H1 (cell line): Measurements from ENCODE around the gene LRRC10. TPM values are rescaled to one million over a fixed set of nuclear protein-coding genes. Genes with fewer than 3 reads are reported as not detected.

Experiments
- CTCF ChIA-PET: fragments of 300-600 bp; sonication (Branson Sonifier 250); formaldehyde crosslinking; loops from one replicate; lab custom pipeline; 2021; ENCODE audit not compliant: partially characterized antibody; lab: Charles Lee
- POLR2A ChIA-PET: fragments of 300-600 bp; sonication (Branson Sonifier 250); formaldehyde crosslinking; loops from one replicate; lab custom pipeline; 2021; ENCODE audit warnings: inconsistent platforms; ENCODE audit not compliant: partially characterized antibody; lab: Charles Lee
- DNase-seq, 2 experiments: peaks; one replicate each; pipeline versions ENCODE4 v3.0.0 to v3.0.0-alpha.2; 2010 to 2022; ENCODE audit warnings: low spot score in 2 of 2, low read depth in 1 of 2, mixed read lengths in 1 of 2
- FAIRE-seq: peaks from 2 replicates; lab custom pipeline; 2011; peaks lifted over from hg19 to GRCh38; lab: Jason Lieb, UNC
- H2AFZ ChIP-seq: 2 replicates; pipeline ENCODE4 v1.8.1; 2012; ENCODE audit warnings: low read length, inconsistent platforms
- H2AK5ac ChIP-seq: 2 replicates; pipeline ENCODE4 v1.6.1; 2013; ENCODE audit warnings: low read depth, low read length
- H2BK120ac ChIP-seq: replicated peaks from 2 replicates; pipeline ENCODE3; 2013; ENCODE audit warnings: low read depth, low read length, inconsistent platforms
- H2BK12ac ChIP-seq: 2 replicates; pipeline ENCODE4 v1.6.1; 2013; ENCODE audit warnings: low read depth, low read length
- H2BK15ac ChIP-seq: 2 replicates; pipeline ENCODE4 v1.6.1; 2013; ENCODE audit warnings: low read length
- H2BK20ac ChIP-seq: 2 replicates; pipeline ENCODE4 v1.6.1; 2013; ENCODE audit warnings: low read length
- H2BK5ac ChIP-seq: 2 replicates; pipeline ENCODE4 v1.6.1; 2013; ENCODE audit warnings: low read depth, low read length
- H3K14ac ChIP-seq: 2 replicates; pipeline ENCODE4 v1.6.1; 2013; ENCODE audit warnings: inconsistent platforms; ENCODE audit not compliant: insufficient read length
- H3K18ac ChIP-seq: 2 replicates; pipeline ENCODE4 v1.6.1; 2013; ENCODE audit warnings: low read length; ENCODE audit errors: extremely low read depth
- H3K23ac ChIP-seq: 2 replicates; pipeline ENCODE4 v1.6.1; 2013; ENCODE audit warnings: inconsistent platforms; ENCODE audit not compliant: insufficient read length
- H3K23me2 ChIP-seq: 2 replicates; pipeline ENCODE4 v1.6.1; 2013; ENCODE audit warnings: low read depth, low read length
- H3K27ac ChIP-seq: 2 replicates; pipeline ENCODE4 v1.6.1; 2011; ENCODE audit warnings: low read depth, low read length, inconsistent platforms
- H3K27me3 ChIP-seq, 4 experiments: replicated peaks in 1 of 4; 1 replicate in 1 of 4; 2 replicates in 3 of 4; pipeline versions ENCODE4 v1.6.1 to v1.8.1; 2011 to 2013; ENCODE audit warnings: low read length in 3 of 4, mild to moderate bottlenecking in 3 of 4, inconsistent platforms in 2 of 4, mixed read lengths in 2 of 4, moderate library complexity in 1 of 4; ENCODE audit not compliant: control insufficient read depth in 3 of 4, insufficient read depth in 3 of 4; ENCODE audit errors: extremely low read depth in 1 of 4
- H3K36me3 ChIP-seq, 4 experiments: 2 replicates each; pipeline versions ENCODE4 v1.6.1 to v1.8.1; 2011 to 2013; ENCODE audit warnings: mild to moderate bottlenecking in 4 of 4, low read length in 3 of 4, moderate library complexity in 2 of 4, control low read depth in 1 of 4, inconsistent platforms in 1 of 4; ENCODE audit not compliant: insufficient read depth in 4 of 4, control insufficient read depth in 2 of 4
- H3K4ac ChIP-seq: replicated peaks from 2 replicates; pipeline ENCODE3; 2013; ENCODE audit warnings: low read length, low read depth, mixed read lengths, inconsistent platforms; ENCODE audit not compliant: insufficient read length
- H3K4me1 ChIP-seq, 4 experiments: replicated peaks in 1 of 4; 1 replicate in 1 of 4; 2 replicates in 3 of 4; pipeline versions ENCODE4 v1.6.1 to v1.8.1; 2011 to 2013; ENCODE audit warnings: low read length in 3 of 4, inconsistent platforms in 2 of 4, mixed read lengths in 1 of 4; ENCODE audit not compliant: insufficient read depth in 4 of 4, control insufficient read depth in 3 of 4
- H3K4me2 ChIP-seq, 2 experiments: 2 replicates each; pipeline versions ENCODE4 v1.6.1 to v1.8.1; 2011 to 2013; ENCODE audit warnings: low read depth in 2 of 2, low read length in 2 of 2, control low read depth in 1 of 2, inconsistent platforms in 1 of 2, mild to moderate bottlenecking in 1 of 2; ENCODE audit not compliant: insufficient read depth in 1 of 2
- H3K4me3 ChIP-seq, 4 experiments: fragments of 200-600, 300-600 bp in 1 of 4; sonication (generic), shearing (Covaris generic), sonication (Bioruptor Twin) in 1 of 4; 2 replicates each; pipeline versions ENCODE4 v1.5.1 to v1.8.1; 2011 to 2016; ENCODE audit warnings: low read length in 4 of 4, low read depth in 3 of 4, control low read depth in 2 of 4, inconsistent platforms in 2 of 4, mild to moderate bottlenecking in 2 of 4, mixed read lengths in 1 of 4, moderate library complexity in 1 of 4; ENCODE audit not compliant: insufficient read depth in 2 of 4; ENCODE audit errors: extremely low read depth in 1 of 4
- H3K56ac ChIP-seq: replicated peaks from 2 replicates; pipeline ENCODE3; 2013; ENCODE audit warnings: low read depth, mild to moderate bottlenecking, mixed read lengths, low read length, inconsistent platforms; ENCODE audit not compliant: insufficient read length
- H3K79me1 ChIP-seq: 2 replicates; pipeline ENCODE4 v1.6.1; 2013; ENCODE audit warnings: low read depth, low read length, control low read depth
- H3K79me2 ChIP-seq, 2 experiments: 2 replicates each; pipeline versions ENCODE4 v1.6.1 to v1.8.1; 2012 to 2013; ENCODE audit warnings: low read length in 2 of 2, mild to moderate bottlenecking in 2 of 2, inconsistent platforms in 1 of 2; ENCODE audit not compliant: insufficient read depth in 2 of 2, control insufficient read depth in 1 of 2
- H3K9ac ChIP-seq, 4 experiments: replicated peaks in 1 of 4; 1 replicate in 1 of 4; 2 replicates in 3 of 4; pipeline versions ENCODE4 v1.6.1 to v1.8.1; 2011 to 2013; ENCODE audit warnings: low read depth in 3 of 4, low read length in 3 of 4, control low read depth in 2 of 4, mild to moderate bottlenecking in 2 of 4, moderate library complexity in 2 of 4, inconsistent platforms in 1 of 4; ENCODE audit errors: extremely low read depth in 1 of 4
- H3K9me3 ChIP-seq, 2 experiments: 2 replicates each; pipeline versions ENCODE4 v1.6.1 to v1.8.1; 2012 to 2013; ENCODE audit warnings: mild to moderate bottlenecking in 2 of 2, moderate library complexity in 2 of 2, control low read depth in 1 of 2, inconsistent platforms in 1 of 2, low read depth in 1 of 2, low read length in 1 of 2, mixed read lengths in 1 of 2; ENCODE audit not compliant: insufficient read depth in 2 of 2
- H4K20me1 ChIP-seq, 2 experiments: replicated peaks in 1 of 2; 2 replicates each; pipeline versions ENCODE3 to v1.8.1; 2011 to 2013; ENCODE audit warnings: inconsistent platforms in 2 of 2, low read length in 2 of 2, mild to moderate bottlenecking in 1 of 2; ENCODE audit not compliant: insufficient read depth in 2 of 2, control insufficient read depth in 1 of 2
- H4K5ac ChIP-seq: 2 replicates; pipeline ENCODE4 v1.6.1; 2013; ENCODE audit warnings: low read length, low read depth, mixed read lengths, inconsistent platforms; ENCODE audit not compliant: insufficient read length
- H4K8ac ChIP-seq: 2 replicates; pipeline ENCODE4 v1.8.0; 2013; ENCODE audit warnings: mild to moderate bottlenecking, moderate library complexity, low read length, inconsistent platforms; ENCODE audit not compliant: insufficient read depth; ENCODE audit errors: extremely low read depth
- H4K91ac ChIP-seq: replicated peaks from 2 replicates; pipeline ENCODE3; 2013; ENCODE audit warnings: low read length, mixed read lengths, inconsistent platforms; ENCODE audit not compliant: insufficient read length
- ASH2L ChIP-seq: fragments of 200-600, 300-600 bp; sonication (generic); IDR thresholded peaks from one replicate; pipeline ENCODE4 v1.7.1; 2017; ENCODE audit warnings: low read length
- BCL11A ChIP-seq, 2 experiments: IDR thresholded peaks; one replicate each; pipeline ENCODE4 v1.6.1; 2011; ENCODE audit warnings: low read depth in 2 of 2, low read length in 2 of 2, mild to moderate bottlenecking in 2 of 2
- CBX5 ChIP-seq: fragments of 300-800, 300-1000 bp; sonication (generic); IDR thresholded peaks from 2 replicates; pipeline ENCODE4 v1.7.1; 2016; ENCODE audit warnings: antibody characterized with exemption, low read length, low read depth
- CREB1 ChIP-seq: IDR thresholded peaks from 2 replicates; pipeline ENCODE4 v1.6.1; 2012; ENCODE audit warnings: inconsistent platforms
- JUND ChIP-seq: IDR thresholded peaks from 2 replicates; pipeline ENCODE4 v1.6.1; 2011; ENCODE audit warnings: mild to moderate bottlenecking, improper control_type of control experiment, low read length
- KDM4A ChIP-seq: IDR thresholded peaks from one replicate; pipeline ENCODE4 v1.7.1; 2012; ENCODE audit warnings: low read depth, mild to moderate bottlenecking, moderate library complexity, low read length, inconsistent platforms; ENCODE audit not compliant: severe bottlenecking
- POLR2AphosphoS5 ChIP-seq: IDR thresholded peaks from 2 replicates; pipeline ENCODE4 v1.6.1; 2011; ENCODE audit warnings: low read depth, low read length
- RAD21 ChIP-seq, 2 experiments: IDR thresholded peaks in 1 of 2; conservative IDR thresholded peaks in 1 of 2; 2 replicates each; pipeline ENCODE4 v1.6.1; 2011; ENCODE audit warnings: low read depth in 2 of 2, low read length in 2 of 2, improper control_type of control experiment in 1 of 2, inconsistent platforms in 1 of 2, mild to moderate bottlenecking in 1 of 2, moderate library complexity in 1 of 2
- SIN3A ChIP-seq, 2 experiments: IDR thresholded peaks in 1 of 2; conservative IDR thresholded peaks in 1 of 2; 2 replicates each; pipeline ENCODE4 v1.6.1; 2011 to 2012; ENCODE audit warnings: low read length in 2 of 2, improper control_type of control experiment in 1 of 2, low read depth in 1 of 2, mild to moderate bottlenecking in 1 of 2
- SP2 ChIP-seq: IDR thresholded peaks from 2 replicates; pipeline ENCODE4 v1.6.1; 2012; ENCODE audit warnings: mild to moderate bottlenecking, low read length, inconsistent platforms
- ZNF274 ChIP-seq: IDR thresholded peaks from 2 replicates; pipeline ENCODE4 v1.7.0; 2012; ENCODE audit warnings: low read length, borderline replicate concordance; ENCODE audit errors: extremely low read depth
- WGBS, 2 experiments: shearing (Covaris generic) in 1 of 2; methylation state at CpG; one replicate each; pipeline versions ENCODE4 v1.1.6 to v1.1.7; 2013 to 2015; ENCODE audit warnings: low lambda C conversion rate in 2 of 2, mixed read lengths in 2 of 2, inconsistent platforms in 1 of 2, low coverage in 1 of 2, missing lambda C conversion rate in 1 of 2; ENCODE audit not compliant: insufficient replicate concordance in 2 of 2, insufficient coverage in 1 of 2, insufficient read length in 1 of 2; ENCODE audit errors: extremely low coverage in 1 of 2, missing lambda C conversion rate in 1 of 2; 5-methylcytosine and 5-hydroxymethylcytosine counted together
- polyA plus RNA-seq, 7 experiments: library from polyadenylated mRNA; depleted of rRNA in 3 of 7; stranded (reverse) in 5 of 7; unstranded in 2 of 7; fragments of >200 nt in 5 of 7; fragments of 200-250 nt in 2 of 7; gene quantifications; 1 replicate in 5 of 7; 2 replicates in 1 of 7; 4 replicates in 1 of 7; pipeline versions ENCODE4 v1.2.1 to v1.2.3, GENCODE V29; 2011 to 2013; ENCODE audit warnings: missing spikeins in 2 of 7, mixed read lengths in 2 of 7
- total RNA-seq: library from RNA; stranded (reverse); fragmentation: NEBNext Ultra II Directional; extraction: Animal tissue kit (Norgen Biotek cat#: 25700); gene quantifications from 2 replicates; pipeline ENCODE4 v1.2.1, GENCODE V29; 2021
- TF ChIP-seq, protein P1 (sequence below), 3 experiments: IDR thresholded peaks; 1 replicate in 2 of 3; 2 replicates in 1 of 3; pipeline versions ENCODE4 v1.5.1 to v1.6.1; 2011; ENCODE audit warnings: low read length in 3 of 3, mild to moderate bottlenecking in 3 of 3, inconsistent platforms in 2 of 3, low read depth in 1 of 3, moderate library complexity in 1 of 3; ENCODE audit not compliant: insufficient read depth in 1 of 3; ENCODE audit errors: control extremely low read depth in 1 of 3

LRRC10 gene
- total and polyA plus RNA-seq, 2 of the 8 experiments (the other 6 are each of a cell fraction or from before 2014, with no cell fraction given), result not detected

- H3K79me2 ChIP-seq, result no peaks in the 10 kb centered on the region
- no peak overlapping the region for H3K4me2 ChIP-seq
- H3K23ac ChIP-seq, result no peak overlapping the region
- peaks cover 0 to 7% (median 2%) of the 10 kb centered on the region in 4 experiments; a peak in 3 of 7 replicates for H3K4me1 ChIP-seq
- no peak overlapping the region for H3K4ac ChIP-seq
- H3K27ac ChIP-seq, result no peak overlapping the region
- no peak overlapping the region for H2BK120ac ChIP-seq
- H3K9me3 ChIP-seq, result no peaks in the 10 kb centered on the region
- no peak overlapping the region for H3K4me3 ChIP-seq
- no peak overlapping the region for H3K56ac ChIP-seq
- no peak overlapping the region for H2AK5ac ChIP-seq
- H4K91ac ChIP-seq, result no peak overlapping the region
- no peak overlapping the region for H3K14ac ChIP-seq
- no peak overlapping the region for H2BK5ac ChIP-seq
- H3K9ac ChIP-seq, result no peak overlapping the region
- POLR2A ChIA-PET, result no interaction called here
- H3K27me3 ChIP-seq, result no peaks in the 10 kb centered on the region
- no peaks in the 10 kb centered on the region; the same call in 1 of the 2 replicates for H3K23me2 ChIP-seq
- DNase-seq, result no peak
- H3K18ac ChIP-seq, result no peak overlapping the region
- H4K5ac ChIP-seq, result no peak overlapping the region
- no peaks in the 10 kb centered on the region for H3K79me1 ChIP-seq
- CTCF ChIA-PET, result interaction anchor here (0.6 to 8.3 kb wide), 6 partner anchors 7 to 49 kb away, joined by 3 to 68 read pairs (median 8); no protein-coding TSS in a partner anchor
- no peak overlapping the region for H2BK12ac ChIP-seq
- WGBS, 2 experiments, result 90% methylated on average over 2 of the region's 2 CpGs; no CpG with 5 or more reads in 1 of the 2 experiments
- no peaks in the 10 kb centered on the region for H4K20me1 ChIP-seq
- H3K36me3 ChIP-seq, result no peaks in the 10 kb centered on the region
- H2BK15ac ChIP-seq, result no peak overlapping the region
- no peak overlapping the region for H2BK20ac ChIP-seq
- no peak overlapping the region for H2AFZ ChIP-seq
- no peak for FAIRE-seq
- H4K8ac ChIP-seq, result no peak overlapping the region
- TF ChIP-seq KDM4A (no peak), ASH2L (no peak), BCL11A (IDR thresholded peaks at IDR 0.05; ENCODE audit: low read depth in 2 of 2, low read length in 2 of 2) (no peak), RAD21 (IDR thresholded peaks at IDR 0.05 in 1 of 2, conservative IDR thresholded peaks at IDR 0.05 in 1 of 2; ENCODE audit: low read depth in 2 of 2, low read length in 2 of 2) (peak; percentile 49 to 57), SP2 (no peak), POLR2AphosphoS5 (no peak), ZNF274 (no peak), JUND (no peak), SIN3A (conservative IDR thresholded peaks at IDR 0.05 in 1 of 2, IDR thresholded peaks at IDR 0.05 in 1 of 2; ENCODE audit: low read depth in 1 of 2, low read length in 2 of 2) (no peak), CBX5 (no peak), CREB1 (no peak)
- TF ChIP-seq, protein P1, sequence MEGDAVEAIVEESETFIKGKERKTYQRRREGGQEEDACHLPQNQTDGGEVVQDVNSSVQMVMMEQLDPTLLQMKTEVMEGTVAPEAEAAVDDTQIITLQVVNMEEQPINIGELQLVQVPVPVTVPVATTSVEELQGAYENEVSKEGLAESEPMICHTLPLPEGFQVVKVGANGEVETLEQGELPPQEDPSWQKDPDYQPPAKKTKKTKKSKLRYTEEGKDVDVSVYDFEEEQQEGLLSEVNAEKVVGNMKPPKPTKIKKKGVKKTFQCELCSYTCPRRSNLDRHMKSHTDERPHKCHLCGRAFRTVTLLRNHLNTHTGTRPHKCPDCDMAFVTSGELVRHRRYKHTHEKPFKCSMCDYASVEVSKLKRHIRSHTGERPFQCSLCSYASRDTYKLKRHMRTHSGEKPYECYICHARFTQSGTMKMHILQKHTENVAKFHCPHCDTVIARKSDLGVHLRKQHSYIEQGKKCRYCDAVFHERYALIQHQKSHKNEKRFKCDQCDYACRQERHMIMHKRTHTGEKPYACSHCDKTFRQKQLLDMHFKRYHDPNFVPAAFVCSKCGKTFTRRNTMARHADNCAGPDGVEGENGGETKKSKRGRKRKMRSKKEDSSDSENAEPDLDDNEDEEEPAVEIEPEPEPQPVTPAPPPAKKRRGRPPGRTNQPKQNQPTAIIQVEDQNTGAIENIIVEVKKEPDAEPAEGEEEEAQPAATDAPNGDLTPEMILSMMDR (IDR thresholded peaks at IDR 0.05; ENCODE audit: control extremely low read depth in 1 of 3, insufficient read depth in 1 of 3, low read depth in 1 of 3, low read length in 3 of 3), result peak in 2 of 3 experiments; percentile 36 to 63; a peak in 2 of 4 replicates
Observed at GRCh38 chr12:69633061-69633460, 22.4 kb upstream of the LRRC10 start.
